ENCODE results near the gene IL27RA.

Gene IL27RA

DNA sequence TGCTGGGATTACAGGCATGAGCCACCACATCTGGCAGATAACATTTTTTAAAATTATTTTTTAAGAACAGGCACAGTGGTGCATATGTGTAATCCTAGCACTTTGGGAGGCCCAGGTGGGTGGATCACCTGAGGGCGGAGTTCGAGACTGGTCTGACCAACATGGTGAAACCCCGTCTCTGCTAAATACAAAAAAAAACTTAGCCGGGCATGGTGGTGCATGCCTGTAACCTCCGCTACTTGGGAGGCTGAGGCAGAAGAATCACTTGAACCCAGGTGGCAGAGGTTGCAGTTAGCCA is 30.9 kb downstream of the IL27RA start:
- no peak for TF ChIP-seq Cebpa-rat (IDR thresholded peaks at IDR 0.05)
- H4K20me1 ChIP-seq = no peaks in the 10 kb centered on the region; a peak in 2 of 22 replicates
- H3K36me3 ChIP-seq = no peaks in the 10 kb centered on the region
- H3K4me2 ChIP-seq = peak overlapping the region in 3 of 11 experiments; percentile 36 to 58 (median 54); a peak in 5 of 22 replicates
- H3K4me1 ChIP-seq = peaks cover 10 to 38% (median 19%) of the 10 kb centered on the region in 10 experiments; a peak in 19 of 20 replicates
- no peaks in the 10 kb centered on the region for H3K9me3 ChIP-seq (replicated peaks in 1 of 11)
- peaks cover 19 to 46% (median 31%) of the 10 kb centered on the region in 11 experiments for H3K27me3 ChIP-seq
- no peak overlapping the region for H3K4me3 ChIP-seq
- H3K27ac ChIP-seq = no peak overlapping the region
- H3K9ac ChIP-seq = peak overlapping the region in 2 of 11 experiments; percentile 15 to 16; a peak in 2 of 22 replicates

DNA sequence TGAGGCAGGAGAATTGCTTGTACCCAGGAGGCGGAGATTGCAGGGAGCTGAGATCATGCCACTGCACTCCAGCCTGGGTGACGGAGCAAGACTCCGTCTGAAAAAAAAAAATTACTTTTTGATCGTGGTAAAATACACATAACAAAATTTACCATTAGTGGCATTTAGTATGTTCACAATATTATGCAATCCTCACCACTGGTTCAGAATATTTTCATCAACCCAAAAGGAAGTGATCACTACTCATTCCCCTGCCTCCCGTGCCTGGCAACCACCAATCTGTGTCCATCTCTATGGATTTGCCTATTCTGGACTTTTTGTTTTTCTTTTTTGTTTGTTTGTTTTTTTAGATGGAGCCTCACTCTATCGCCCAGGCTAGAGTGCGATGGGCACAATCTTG is 31.5 kb downstream of the IL27RA start:
- H3K4me2 ChIP-seq = peak overlapping the region in 5 of 11 experiments; percentile 11 to 58 (median 36); a peak in 8 of 22 replicates
- TF ChIP-seq Cebpa-rat (IDR thresholded peaks at IDR 0.05) = peak in 3 of 11 experiments; percentile 16 to 58 (median 27); a peak in 2 of 22 replicates
- no peak overlapping the region for H3K9ac ChIP-seq
- H3K27ac ChIP-seq = no peak overlapping the region
- H3K9me3 ChIP-seq (replicated peaks in 1 of 11) = no peaks in the 10 kb centered on the region
- no peaks in the 10 kb centered on the region; a peak in 2 of 22 replicates for H4K20me1 ChIP-seq
- peaks cover 6 to 33% (median 15%) of the 10 kb centered on the region in 10 experiments; a peak in 18 of 20 replicates for H3K4me1 ChIP-seq
- H3K27me3 ChIP-seq = peaks cover 13 to 40% (median 25%) of the 10 kb centered on the region in 11 experiments
- H3K4me3 ChIP-seq = no peak overlapping the region
- H3K36me3 ChIP-seq = no peaks in the 10 kb centered on the region

DNA sequence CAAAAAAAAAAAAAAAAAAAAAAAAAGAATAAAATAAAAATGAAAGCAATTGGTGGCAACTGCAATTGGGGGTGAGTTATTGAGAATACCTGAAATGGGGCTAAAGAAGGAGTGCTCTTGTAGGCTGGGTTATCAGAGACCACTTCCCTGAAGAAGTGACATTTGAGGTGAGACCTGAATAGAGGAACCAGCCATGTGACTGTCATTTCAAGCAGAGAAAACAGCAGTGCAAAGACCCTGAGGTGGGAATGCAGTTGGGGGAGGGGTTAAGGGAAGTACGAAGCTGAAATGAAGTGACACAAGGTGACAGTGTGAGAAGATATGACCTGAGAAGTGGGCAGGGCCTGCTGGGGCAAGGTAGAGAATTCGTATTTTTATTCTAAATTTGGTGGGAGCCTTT is 34.6 kb downstream of the IL27RA start:
- Histone ChIP-seq H3K36me3 (no peaks in the 10 kb centered on the region), H3K9ac (no peak overlapping the region), H3K27me3 (peaks cover 0 to 11% (median 4%) of the 10 kb centered on the region in 11 experiments; a peak in 7 of 22 replicates), H3K4me1 (peaks cover 0 to 25% (median 7%) of the 10 kb centered on the region in 10 experiments; a peak in 13 of 20 replicates), H3K27ac (no peak overlapping the region), H4K20me1 (no peaks in the 10 kb centered on the region), H3K4me3 (no peak overlapping the region), H3K4me2 (no peak overlapping the region), H3K9me3 (replicated peaks in 1 of 11) (no peaks in the 10 kb centered on the region)
- no peak for TF ChIP-seq Cebpa-rat (IDR thresholded peaks at IDR 0.05)

DNA sequence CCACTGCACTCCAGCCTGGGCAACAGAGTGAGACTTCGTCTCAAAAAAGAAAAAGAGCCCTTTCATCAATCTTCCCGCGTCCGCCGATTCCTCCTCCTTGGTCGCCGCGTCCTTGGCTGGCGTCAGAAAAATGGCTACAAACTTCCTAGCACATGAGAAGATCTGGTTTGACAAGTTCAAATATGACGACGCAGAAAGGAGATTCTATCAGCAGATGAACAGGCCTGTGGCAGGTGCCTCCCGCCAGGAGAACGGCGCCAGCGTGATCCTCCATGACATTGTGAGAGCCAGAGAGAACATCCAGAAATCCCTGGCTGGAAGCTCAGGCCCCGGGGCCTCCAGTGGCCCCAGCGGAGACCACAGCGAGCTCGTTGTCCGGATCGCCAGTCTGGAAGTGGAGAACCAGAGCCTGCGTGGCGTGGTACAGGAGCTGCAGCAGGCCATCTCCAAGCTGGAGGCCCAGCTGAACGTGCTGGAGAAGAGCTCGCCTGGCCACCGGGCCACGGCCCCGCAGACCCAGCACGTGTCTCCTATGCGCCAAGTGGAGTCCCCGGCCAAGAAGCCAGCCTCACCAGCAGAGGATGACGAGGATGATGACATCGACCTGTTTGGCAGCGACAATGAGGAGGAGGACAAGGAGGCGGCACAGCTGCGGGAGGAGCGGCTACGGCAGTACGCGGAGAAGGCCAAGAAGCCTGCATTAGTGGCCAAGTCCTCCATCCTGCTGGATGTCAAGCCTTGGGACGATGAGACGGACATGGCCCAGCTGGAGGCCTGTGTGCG is 38.9 kb downstream of the IL27RA start:
- Histone ChIP-seq H3K36me3 (no peaks in the 10 kb centered on the region), H3K27me3 (peaks cover 15 to 38% (median 34%) of the 10 kb centered on the region in 11 experiments; a peak in 21 of 22 replicates), H3K4me1 (peaks cover 12 to 43% (median 36%) of the 10 kb centered on the region in 10 experiments), H3K9me3 (replicated peaks in 1 of 11) (no peaks in the 10 kb centered on the region), H4K20me1 (peaks cover 0 to 9% (median 0%) of the 10 kb centered on the region in 11 experiments; a peak in 6 of 22 replicates), H3K27ac (no peak overlapping the region), H3K9ac (no peak overlapping the region), H3K4me2 (no peak overlapping the region), H3K4me3 (no peak overlapping the region)
- no peak for TF ChIP-seq Cebpa-rat (IDR thresholded peaks at IDR 0.05)

DNA sequence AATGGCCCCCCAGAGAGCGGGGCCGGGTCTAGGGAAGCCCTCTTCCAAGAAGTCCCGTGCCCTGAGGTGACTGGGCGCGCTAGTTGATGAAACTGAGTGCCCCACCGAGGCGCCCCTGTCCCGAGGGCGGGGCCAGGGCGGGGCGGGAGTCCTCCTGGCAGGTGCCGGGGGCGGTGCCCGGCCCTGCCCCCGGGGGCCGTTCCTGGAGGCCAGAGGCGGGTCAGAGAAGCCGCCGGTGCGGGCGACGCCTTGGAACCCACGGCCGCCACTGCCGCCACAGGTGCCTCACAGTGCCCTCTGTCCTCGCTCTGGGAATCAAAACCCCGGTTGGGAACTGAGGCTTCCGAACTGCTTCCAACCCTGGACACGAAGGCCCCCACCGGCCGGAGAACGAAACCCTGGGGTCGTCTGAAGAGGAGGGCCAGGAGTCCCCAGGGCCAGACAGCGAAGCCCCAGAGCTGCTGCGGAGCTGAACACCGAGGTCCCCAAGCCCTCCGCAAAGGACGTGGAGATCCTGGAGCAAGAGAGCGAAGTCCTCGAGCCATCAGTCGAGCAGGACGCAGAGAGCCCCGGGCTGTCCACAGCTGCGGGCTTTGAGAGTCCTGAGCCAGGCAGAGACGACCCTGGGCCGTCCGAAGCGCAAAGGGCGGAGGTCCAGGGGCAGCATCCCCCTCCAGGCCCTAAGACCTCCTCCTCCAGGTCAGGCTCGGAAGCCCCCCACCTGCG is 41.1 kb downstream of the IL27RA start, which contains the start of gene MISP3:
Gene MISP3, plus strand, starts transcription at position 252 of the 726 bp plus-strand sequence. CDS start 524 bp downstream, outside the sequence.
- Histone ChIP-seq H3K36me3 (no peaks in the 10 kb centered on the region), H3K27ac (peak within 1 kb of the TSS in 6 of 11 experiments; percentile 17 to 55 (median 50); a peak in 10 of 22 replicates), H3K4me3 (peak within 1 kb of the TSS; percentile 58 to 87 (median 68)), H3K4me1 (peaks cover 34 to 61% (median 47%) of the 10 kb centered on the region in 10 experiments), H3K9me3 (replicated peaks in 1 of 11) (no peaks in the 10 kb centered on the region), H3K27me3 (peaks cover 15 to 38% (median 34%) of the 10 kb centered on the region in 11 experiments; a peak in 21 of 22 replicates), H4K20me1 (peaks cover 0 to 9% (median 0%) of the 10 kb centered on the region in 11 experiments; a peak in 6 of 22 replicates), H3K4me2 (peak within 1 kb of the TSS; percentile 90 to 100 (median 99)), H3K9ac (peak within 1 kb of the TSS; percentile 48 to 80 (median 72))
- no peak for TF ChIP-seq Cebpa-rat (IDR thresholded peaks at IDR 0.05)

DNA sequence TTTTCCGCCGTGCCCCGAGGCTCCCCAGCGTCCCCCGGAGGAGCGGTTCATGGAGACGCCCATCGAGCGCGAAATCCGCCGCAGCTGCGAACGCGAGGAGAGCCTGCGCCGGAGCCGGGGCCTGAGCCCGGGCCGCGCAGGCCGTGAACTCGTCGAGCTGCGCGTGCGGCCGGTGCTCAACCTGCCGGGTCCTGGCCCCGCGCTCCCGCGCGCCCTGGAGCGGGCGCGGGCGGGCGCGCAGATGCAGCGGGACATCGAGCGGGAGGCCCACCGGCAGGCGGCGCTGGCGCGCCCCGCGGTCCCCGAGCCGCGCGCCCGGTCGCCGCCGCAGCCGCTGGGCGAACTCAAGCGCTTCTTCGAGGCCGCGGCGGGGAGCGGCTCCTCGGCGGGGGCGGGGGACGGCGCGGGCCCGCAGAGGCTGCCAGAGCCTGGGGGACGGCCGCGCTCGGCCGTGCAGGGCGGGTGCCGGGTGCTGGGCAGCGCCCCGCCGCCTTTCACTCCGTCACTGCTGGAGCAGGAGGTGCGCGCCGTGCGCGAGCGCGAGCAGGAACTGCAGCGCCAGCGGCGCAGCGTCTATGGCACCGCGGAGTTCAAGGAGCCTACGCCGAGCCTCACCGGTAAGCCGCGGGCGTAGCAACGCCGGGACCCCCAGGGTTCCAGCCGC is 41.8 kb downstream of the IL27RA start:
- peak overlapping the region in 6 of 11 experiments; percentile 17 to 55 (median 45); a peak in 8 of 22 replicates for H3K27ac ChIP-seq
- no peak for TF ChIP-seq Cebpa-rat (IDR thresholded peaks at IDR 0.05)
- peaks cover 15 to 38% (median 34%) of the 10 kb centered on the region in 11 experiments; a peak in 21 of 22 replicates for H3K27me3 ChIP-seq
- peak overlapping the region; percentile 48 to 80 (median 72) for H3K9ac ChIP-seq
- H3K4me2 ChIP-seq = peak overlapping the region; percentile 90 to 100 (median 99)
- H3K4me1 ChIP-seq = peaks cover 41 to 66% (median 51%) of the 10 kb centered on the region in 10 experiments
- H4K20me1 ChIP-seq = peaks cover 0 to 9% (median 0%) of the 10 kb centered on the region in 11 experiments; a peak in 6 of 22 replicates
- peak overlapping the region; percentile 58 to 87 (median 68) for H3K4me3 ChIP-seq
- no peaks in the 10 kb centered on the region for H3K9me3 ChIP-seq (replicated peaks in 1 of 11)
- H3K36me3 ChIP-seq = no peaks in the 10 kb centered on the region

DNA sequence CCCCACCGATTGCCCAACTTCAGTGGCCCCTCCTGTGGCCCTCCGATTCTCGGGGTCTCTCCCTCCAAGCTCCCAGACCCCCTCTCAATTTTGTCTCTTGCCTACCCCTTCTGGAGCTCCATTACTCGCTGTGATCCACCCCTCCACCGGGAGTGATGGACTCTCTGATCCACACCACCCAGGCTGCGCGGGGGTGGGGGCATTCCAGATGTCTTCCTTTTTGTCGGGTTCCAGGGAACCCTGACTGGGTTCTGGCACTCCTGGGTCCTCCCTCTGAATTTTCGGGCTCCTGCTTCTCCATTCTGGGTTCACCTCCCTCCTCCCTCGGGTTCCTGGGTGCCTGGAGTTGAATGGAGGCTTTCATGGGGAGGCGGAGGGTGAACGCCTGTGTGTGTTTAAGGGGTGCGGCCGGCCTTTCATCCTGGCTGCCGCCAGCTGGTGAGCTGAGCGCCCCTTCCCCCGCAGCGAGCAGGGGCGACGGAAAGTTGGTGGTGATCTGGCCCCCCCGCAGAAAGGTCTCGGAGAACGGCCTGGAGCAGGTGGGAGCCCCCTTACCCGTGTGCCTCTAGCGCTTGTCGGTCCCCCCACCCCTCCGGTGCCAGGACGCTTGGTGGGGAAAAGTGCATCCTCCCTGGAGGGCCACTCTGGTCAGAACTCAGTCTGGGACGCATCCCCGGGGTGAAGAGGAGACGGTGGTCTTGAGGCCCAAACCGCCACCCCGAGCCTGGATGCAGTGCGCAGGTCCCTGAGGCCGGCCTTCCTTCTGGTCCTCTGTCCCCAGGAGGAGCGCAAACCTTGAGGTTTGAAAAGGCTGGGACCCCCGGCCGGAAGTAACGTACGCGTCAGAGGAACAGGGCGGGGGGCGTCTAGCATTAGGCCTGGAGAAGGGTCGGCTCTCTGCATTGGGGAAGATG is 42.6 kb downstream of the IL27RA start:
- Histone ChIP-seq H3K36me3 (no peaks in the 10 kb centered on the region), H3K9ac (peak overlapping the region; percentile 48 to 80 (median 72)), H3K4me3 (peak overlapping the region; percentile 58 to 87 (median 68)), H3K9me3 (replicated peaks in 1 of 11) (no peaks in the 10 kb centered on the region), H3K27ac (peak overlapping the region in 4 of 11 experiments; percentile 17 to 54 (median 45); a peak in 6 of 22 replicates), H3K27me3 (peaks cover 15 to 38% (median 34%) of the 10 kb centered on the region in 11 experiments; a peak in 21 of 22 replicates), H4K20me1 (peaks cover 0 to 9% (median 0%) of the 10 kb centered on the region in 11 experiments; a peak in 6 of 22 replicates), H3K4me2 (peak overlapping the region; percentile 90 to 100 (median 99)), H3K4me1 (peaks cover 48 to 74% (median 56%) of the 10 kb centered on the region in 10 experiments)
- no peak for TF ChIP-seq Cebpa-rat (IDR thresholded peaks at IDR 0.05)

Data from BLaER1 treated with 17β-estradiol and CSF1 and Interleukin-3, amounts not matched to agents 10 nM and 100 nM (cell line).